ENCODE data around the gene OPTC.

GRCh38 chr1:203473781-203474305 lies 20.1 kb upstream of the OPTC start:
- TF ChIP-seq, protein P1, sequence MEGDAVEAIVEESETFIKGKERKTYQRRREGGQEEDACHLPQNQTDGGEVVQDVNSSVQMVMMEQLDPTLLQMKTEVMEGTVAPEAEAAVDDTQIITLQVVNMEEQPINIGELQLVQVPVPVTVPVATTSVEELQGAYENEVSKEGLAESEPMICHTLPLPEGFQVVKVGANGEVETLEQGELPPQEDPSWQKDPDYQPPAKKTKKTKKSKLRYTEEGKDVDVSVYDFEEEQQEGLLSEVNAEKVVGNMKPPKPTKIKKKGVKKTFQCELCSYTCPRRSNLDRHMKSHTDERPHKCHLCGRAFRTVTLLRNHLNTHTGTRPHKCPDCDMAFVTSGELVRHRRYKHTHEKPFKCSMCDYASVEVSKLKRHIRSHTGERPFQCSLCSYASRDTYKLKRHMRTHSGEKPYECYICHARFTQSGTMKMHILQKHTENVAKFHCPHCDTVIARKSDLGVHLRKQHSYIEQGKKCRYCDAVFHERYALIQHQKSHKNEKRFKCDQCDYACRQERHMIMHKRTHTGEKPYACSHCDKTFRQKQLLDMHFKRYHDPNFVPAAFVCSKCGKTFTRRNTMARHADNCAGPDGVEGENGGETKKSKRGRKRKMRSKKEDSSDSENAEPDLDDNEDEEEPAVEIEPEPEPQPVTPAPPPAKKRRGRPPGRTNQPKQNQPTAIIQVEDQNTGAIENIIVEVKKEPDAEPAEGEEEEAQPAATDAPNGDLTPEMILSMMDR (IDR thresholded peaks at IDR 0.05): no peak
- TF ChIP-seq EZH2 (IDR thresholded peaks at IDR 0.05; ENCODE audit: borderline replicate concordance, insufficient read depth, low read depth, low read length, poor library complexity, severe bottlenecking): no peak

All from B cell (primary cell).